HFFc6 (cell line): ENCODE measurements around the gene SAMHD1. TPM values are rescaled to one million over a fixed set of nuclear protein-coding genes. Genes with fewer than 3 reads are reported as not detected.

ENCODE experiments used
- DNase-seq: peaks from one replicate; pipeline ENCODE4 v3.0.0-alpha.2; 2018
- H3K27ac Mint-ChIP-seq: 2 replicates; pipeline ENCODE4 v1.8.0; 2020; ENCODE audit warnings: mild to moderate bottlenecking, mixed read lengths
- H3K27me3 Mint-ChIP-seq: 2 replicates; pipeline ENCODE4 v1.8.0; 2021; ENCODE audit warnings: mild to moderate bottlenecking, moderate library complexity, mixed read lengths; ENCODE audit not compliant: insufficient read depth
- H3K36me3 Mint-ChIP-seq: 2 replicates; pipeline ENCODE4 v1.8.0; 2021; ENCODE audit warnings: low read depth, mixed read lengths
- H3K4me1 Mint-ChIP-seq: 2 replicates; pipeline ENCODE4 v1.8.0; 2020; ENCODE audit warnings: low read depth, mixed read lengths
- H3K4me3 Mint-ChIP-seq: 2 replicates; pipeline ENCODE4 v1.8.0; 2020; ENCODE audit warnings: mild to moderate bottlenecking, moderate library complexity, mixed read lengths
- H3K9me3 Mint-ChIP-seq: 2 replicates; pipeline ENCODE4 v1.8.0; 2020; ENCODE audit warnings: mild to moderate bottlenecking, mixed read lengths
- total RNA-seq, 6 experiments: library from RNA; stranded (reverse); fragmentation: NEBNext Ultra II Directional; extraction: Animal tissue kit (Norgen Biotek cat#: 25700); gene quantifications; 2 replicates in 1 of 6; 3 replicates in 5 of 6; pipeline ENCODE4 v1.2.3, GENCODE V29; 2021
- TF ChIP-seq, protein P1 (sequence below): fragments of 200-600 bp; sonication (generic); IDR thresholded peaks from 2 replicates; pipeline ENCODE4 v1.5.0; 2021; ENCODE audit warnings: antibody characterized with exemption, mild to moderate bottlenecking

Gene SAMHD1
- total RNA-seq, 6 experiments from 2014 or later: 19.4 to 31.3 (median 23.8) TPM

DNA sequence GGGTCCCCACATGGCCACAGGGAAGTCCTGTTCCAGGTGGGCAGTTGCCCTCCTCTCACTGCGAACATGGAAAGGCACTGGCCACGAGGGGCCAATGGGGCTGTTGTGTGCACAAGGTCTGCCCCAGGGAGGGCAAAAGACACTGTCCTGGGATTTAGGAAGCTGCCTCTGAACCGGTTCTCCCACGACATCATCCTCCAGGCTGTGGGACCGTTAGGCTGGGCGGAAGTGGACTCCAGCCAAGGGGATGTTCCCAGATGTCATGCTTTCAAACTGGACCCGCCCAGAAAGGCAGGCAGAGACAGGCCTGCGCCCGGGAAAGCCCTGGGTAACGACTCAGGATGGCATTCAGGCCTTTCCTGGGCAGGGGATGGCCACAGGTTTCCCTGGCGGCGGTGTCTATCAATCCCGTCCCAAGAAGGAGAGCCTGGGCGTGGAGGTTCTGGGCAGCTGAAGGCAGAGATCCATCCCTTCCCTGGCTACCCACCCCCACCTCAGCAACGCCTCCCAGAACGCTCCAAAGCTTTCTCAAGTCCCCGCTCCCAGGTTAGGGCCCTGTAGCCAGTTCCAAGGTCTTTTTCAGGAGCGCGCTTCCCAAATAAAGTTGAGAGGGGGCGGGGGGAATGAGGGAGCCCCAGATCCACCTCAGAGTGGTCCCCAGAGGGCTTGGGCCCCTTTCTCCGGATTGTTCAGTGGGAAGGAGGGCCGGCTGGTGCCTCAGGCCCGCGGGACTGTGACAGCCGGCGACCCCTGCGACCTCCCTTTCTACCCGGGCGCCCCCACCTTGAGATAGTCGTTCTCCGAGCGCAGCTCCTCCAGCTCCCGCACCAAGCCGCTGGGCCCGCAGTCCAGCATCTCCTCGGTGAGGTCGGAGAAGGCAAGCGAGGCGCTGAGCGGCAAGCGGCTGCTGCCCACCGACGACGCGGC is 89.4 kb downstream of the SAMHD1 start:
- H3K4me3 Mint-ChIP-seq: peak overlapping the region; percentile 92
- DNase-seq: peak; percentile 91
- peaks cover 12% of the 10 kb centered on the region for H3K36me3 Mint-ChIP-seq
- H3K27ac Mint-ChIP-seq: peak overlapping the region; percentile 92
- TF ChIP-seq, protein P1, sequence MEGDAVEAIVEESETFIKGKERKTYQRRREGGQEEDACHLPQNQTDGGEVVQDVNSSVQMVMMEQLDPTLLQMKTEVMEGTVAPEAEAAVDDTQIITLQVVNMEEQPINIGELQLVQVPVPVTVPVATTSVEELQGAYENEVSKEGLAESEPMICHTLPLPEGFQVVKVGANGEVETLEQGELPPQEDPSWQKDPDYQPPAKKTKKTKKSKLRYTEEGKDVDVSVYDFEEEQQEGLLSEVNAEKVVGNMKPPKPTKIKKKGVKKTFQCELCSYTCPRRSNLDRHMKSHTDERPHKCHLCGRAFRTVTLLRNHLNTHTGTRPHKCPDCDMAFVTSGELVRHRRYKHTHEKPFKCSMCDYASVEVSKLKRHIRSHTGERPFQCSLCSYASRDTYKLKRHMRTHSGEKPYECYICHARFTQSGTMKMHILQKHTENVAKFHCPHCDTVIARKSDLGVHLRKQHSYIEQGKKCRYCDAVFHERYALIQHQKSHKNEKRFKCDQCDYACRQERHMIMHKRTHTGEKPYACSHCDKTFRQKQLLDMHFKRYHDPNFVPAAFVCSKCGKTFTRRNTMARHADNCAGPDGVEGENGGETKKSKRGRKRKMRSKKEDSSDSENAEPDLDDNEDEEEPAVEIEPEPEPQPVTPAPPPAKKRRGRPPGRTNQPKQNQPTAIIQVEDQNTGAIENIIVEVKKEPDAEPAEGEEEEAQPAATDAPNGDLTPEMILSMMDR: no peak
- peaks cover 55% of the 10 kb centered on the region for H3K4me1 Mint-ChIP-seq
- H3K9me3 Mint-ChIP-seq: no peaks in the 10 kb centered on the region
- H3K27me3 Mint-ChIP-seq: peaks cover 2% of the 10 kb centered on the region

DNA sequence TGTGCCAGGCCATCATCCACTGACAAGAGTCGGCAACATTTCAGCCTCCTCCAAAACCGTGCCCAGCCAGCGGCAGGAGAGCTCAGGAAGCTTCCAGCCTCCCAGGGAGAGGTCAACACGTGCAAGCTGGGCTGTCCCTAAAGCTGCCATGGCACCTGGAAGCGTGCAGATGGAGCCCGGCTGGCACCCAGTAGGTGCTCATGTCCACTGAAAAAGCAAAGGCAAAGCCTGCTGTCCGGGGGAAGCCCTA is 90.0 kb downstream of the SAMHD1 start:
- Mint-ChIP-seq H3K27ac (peak overlapping the region; percentile 92), H3K9me3 (no peaks in the 10 kb centered on the region), H3K27me3 (peaks cover 1% of the 10 kb centered on the region), H3K4me3 (peak overlapping the region; percentile 92), H3K36me3 (peaks cover 12% of the 10 kb centered on the region), H3K4me1 (peaks cover 55% of the 10 kb centered on the region)
- TF ChIP-seq, protein P1: no peak
- DNase-seq: no peak

DNA sequence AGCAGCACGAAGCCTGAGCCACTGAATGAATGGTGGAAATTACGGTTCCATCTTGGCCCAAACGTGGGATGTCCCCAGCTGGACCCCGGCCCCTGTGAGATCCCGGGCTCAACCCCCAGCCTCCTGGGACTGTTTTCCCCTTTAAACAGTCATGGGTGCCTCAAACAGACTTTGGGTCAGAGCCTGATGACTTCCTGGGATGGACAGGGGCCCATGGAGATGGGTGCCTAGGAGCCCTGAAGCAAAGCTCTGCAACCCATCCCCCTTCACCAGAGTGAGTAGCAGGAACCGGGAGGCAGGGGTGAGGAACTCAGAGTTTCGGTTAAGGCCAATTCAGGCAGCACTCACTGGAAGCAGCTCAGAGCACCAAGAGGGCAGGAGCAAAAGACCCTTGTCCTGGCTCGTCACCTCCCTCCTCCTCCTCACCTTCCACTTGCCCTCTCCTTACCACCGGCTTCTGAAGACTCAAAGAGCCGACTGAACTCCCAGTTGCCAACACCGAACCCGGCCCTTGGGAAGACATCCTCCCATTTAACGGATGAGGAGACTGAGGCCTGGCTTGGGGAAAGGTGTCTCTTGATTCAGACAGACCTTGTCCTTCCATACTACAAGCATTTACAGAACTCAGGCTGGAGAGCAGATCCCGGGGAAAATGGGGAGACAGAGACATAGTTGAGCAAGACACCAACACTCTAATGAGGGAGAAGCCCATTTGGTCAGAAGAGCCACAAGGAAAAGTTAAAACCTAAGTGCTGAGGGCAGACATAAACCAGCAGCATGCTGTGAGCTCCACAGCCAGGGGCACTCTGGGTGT is 90.5 kb downstream of the SAMHD1 start:
- TF ChIP-seq, protein P1: no peak
- no peak for DNase-seq
- H3K27me3 Mint-ChIP-seq: peaks cover 1% of the 10 kb centered on the region
- H3K9me3 Mint-ChIP-seq: no peaks in the 10 kb centered on the region
- peaks cover 15% of the 10 kb centered on the region for H3K36me3 Mint-ChIP-seq
- peak overlapping the region; percentile 92 for H3K27ac Mint-ChIP-seq
- peak overlapping the region; percentile 92 for H3K4me3 Mint-ChIP-seq
- peaks cover 56% of the 10 kb centered on the region for H3K4me1 Mint-ChIP-seq

DNA sequence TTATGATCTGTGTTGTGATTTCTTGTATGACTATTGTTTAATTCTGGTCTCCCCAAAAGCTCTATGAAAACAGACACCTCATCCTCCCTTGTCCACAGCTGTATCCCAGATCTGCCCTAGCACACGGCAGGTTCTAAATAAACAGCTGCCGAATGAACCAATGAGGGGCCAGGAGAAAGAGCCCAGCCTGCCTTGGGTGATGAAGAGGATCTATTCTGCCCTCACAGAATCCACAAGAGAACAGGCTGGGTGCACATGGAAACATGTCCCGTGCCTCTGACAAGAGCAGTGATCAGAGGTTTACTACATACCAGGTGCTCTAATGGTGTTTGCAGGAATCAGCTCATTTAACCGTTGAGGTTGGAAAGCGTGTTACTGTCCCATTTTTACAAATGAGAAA is 91.2 kb downstream of the SAMHD1 start:
- Mint-ChIP-seq H3K36me3 (peaks cover 17% of the 10 kb centered on the region), H3K27ac (peak overlapping the region; percentile 92), H3K9me3 (no peaks in the 10 kb centered on the region), H3K4me3 (peak overlapping the region; percentile 92), H3K27me3 (peaks cover 1% of the 10 kb centered on the region), H3K4me1 (peaks cover 63% of the 10 kb centered on the region)
- TF ChIP-seq, protein P1: no peak
- no peak for DNase-seq

DNA sequence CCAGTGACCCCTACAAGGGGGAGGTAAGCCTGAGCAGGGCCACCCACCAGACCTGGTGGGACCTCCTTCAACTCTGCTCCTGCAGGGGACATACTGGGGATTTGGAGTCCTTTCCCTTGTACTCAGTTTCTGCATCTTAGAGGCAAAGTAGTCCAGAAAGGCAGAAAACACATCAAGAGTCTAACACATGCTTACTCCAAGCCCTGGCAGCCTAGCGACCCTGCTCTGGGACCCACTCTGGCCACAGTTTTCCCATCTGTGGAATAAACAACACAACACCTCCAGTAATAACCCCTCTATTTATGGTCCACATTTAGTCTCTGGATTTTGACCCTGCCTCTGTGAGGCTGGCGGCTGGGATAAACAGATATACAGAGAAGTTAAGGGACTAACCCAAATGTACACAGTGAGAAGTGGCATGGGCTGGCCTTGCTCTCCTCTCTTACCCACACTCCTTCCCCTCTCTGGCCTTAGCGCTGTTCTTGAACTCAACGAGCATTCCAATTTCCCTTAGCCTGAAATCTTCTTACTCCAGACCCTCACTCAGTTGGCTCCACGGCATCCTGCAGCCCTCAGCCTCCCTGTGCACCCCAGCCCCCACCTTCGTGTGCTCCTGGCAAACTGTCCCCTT is 91.7 kb downstream of the SAMHD1 start:
- TF ChIP-seq, protein P1: no peak
- peak overlapping the region; percentile 92 for H3K4me3 Mint-ChIP-seq
- no peaks in the 10 kb centered on the region for H3K9me3 Mint-ChIP-seq
- peaks cover 1% of the 10 kb centered on the region for H3K27me3 Mint-ChIP-seq
- H3K4me1 Mint-ChIP-seq: peaks cover 68% of the 10 kb centered on the region
- H3K36me3 Mint-ChIP-seq: peaks cover 17% of the 10 kb centered on the region
- peak overlapping the region; percentile 92 for H3K27ac Mint-ChIP-seq
- no peak for DNase-seq
